Stimulated activated CD4-positive, alpha-beta T cell treated with anti-CD3 and anti-CD28 coated beads, Interleukin-2, amount 100 ng/mL, for 24 hours (primary cell): Measurements from ENCODE around the gene WDR93.
"Not testable (repeated sequence)": the region's sequence is repeated elsewhere in the genome, so short reads cannot be mapped to it uniquely, and the experiment has no call there.

ENCODE experiments used
- DNase-seq, 2 donors: peaks; one replicate each; pipeline ENCODE4 v3.0.0-alpha.2; 2020

Gene WDR93

DNA sequence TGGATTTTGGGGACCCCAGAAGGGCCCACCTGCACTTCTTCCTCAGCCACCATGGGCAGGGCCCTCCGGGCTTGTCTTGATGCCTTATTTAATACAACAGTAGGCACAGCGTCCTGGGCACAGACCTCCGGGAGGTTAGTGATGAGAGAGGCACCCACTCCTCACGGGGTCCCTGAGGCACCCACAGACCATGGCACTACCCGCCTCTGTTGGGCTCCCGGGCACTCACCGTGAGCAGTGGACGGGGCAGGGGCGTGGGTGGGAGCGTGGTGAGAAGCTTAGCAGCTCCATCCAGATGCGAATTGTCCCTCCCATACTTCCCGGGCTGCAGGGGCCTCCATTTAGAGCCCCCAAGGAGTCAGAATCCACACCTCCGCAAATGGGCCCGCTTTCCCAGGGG is 85.2 kb downstream of the WDR93 start:
- no peak for DNase-seq

- DNase-seq: peak; percentile 56 to 69
Measured at GRCh38 chr15:89776274-89777072, 85.9 kb downstream of the WDR93 start, which contains the start of gene MESP2. Gene MESP2, plus strand, starts transcription at chr15:89776332. Its CDS starts 26 bp downstream, at chr15:89776358.

GRCh38 chr15:89777073-89777751 is 86.6 kb downstream of the WDR93 start:
- DNase-seq: no peak

DNA sequence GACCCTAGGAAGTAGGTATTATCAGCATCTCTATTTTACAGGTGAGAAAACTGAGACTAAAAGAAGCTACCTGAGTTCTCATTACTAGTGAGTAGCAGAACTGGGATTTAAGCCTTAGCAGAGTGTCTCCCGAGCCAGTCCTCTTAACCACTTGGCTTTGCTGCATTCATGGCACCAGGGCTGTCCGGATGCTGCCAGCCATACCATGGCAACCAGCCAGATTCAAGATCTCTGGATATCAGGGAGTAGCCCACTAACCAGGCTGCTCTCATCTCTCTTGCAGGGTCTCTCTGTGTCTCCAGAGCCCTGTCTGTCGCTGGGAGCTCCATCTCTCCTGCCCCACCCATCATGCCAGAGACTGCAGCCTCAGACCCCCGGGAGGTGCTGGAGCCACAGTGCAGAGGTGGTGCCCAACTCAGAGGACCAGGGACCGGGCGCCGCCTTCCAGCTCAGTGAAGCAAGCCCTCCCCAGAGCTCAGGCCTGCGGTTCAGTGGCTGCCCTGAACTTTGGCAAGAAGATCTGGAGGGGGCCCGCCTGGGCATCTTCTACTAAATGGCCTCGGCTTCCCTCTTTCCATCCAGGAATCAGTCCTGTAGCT is 87.3 kb downstream of the WDR93 start:
- no peak for DNase-seq

DNA sequence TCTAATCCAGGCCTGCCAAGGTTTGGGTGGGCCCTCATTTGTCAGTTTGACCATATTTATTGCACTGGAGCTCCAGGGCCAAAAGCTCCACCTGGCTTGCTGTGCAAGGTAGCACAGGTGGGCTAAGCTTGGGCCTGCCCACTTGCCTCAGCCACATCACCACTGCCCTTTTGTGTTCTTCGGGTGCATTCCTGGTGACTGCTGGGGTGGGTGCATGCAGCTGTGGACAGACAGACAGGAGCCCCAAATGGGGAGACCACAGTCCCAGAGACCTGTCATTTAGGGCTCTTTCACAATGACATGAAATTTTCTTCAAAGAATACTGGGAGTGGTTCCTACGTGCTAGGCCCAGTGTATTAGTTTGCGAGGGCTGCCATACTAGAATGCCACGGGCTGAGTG is 88.2 kb downstream of the WDR93 start:
- DNase-seq: no peak

GRCh38 chr15:89780601-89781000 is 90.0 kb downstream of the WDR93 start:
- no peak for DNase-seq

DNA sequence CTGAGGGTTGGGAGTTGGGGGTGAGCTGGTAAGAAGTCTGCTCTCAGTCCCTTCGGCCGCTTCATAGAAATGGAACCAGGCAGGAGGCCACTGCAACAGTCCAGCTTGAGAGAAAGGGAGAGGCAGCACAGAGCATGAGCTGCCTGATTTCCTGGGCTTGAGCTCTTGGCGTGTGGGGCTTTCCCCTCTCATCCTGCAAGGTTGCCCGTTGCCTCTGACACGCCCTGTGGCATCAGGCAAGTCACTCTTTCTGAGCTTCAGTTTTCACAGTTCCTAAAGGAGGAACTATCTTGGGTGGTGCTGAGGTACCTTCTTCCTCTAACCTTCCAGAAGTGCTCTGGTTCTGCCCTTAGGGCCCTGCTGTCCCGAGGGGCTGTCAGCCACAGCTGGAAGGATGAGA is 90.4 kb downstream of the WDR93 start:
- peak in 1 of 2 donors; percentile 39 for DNase-seq

DNA sequence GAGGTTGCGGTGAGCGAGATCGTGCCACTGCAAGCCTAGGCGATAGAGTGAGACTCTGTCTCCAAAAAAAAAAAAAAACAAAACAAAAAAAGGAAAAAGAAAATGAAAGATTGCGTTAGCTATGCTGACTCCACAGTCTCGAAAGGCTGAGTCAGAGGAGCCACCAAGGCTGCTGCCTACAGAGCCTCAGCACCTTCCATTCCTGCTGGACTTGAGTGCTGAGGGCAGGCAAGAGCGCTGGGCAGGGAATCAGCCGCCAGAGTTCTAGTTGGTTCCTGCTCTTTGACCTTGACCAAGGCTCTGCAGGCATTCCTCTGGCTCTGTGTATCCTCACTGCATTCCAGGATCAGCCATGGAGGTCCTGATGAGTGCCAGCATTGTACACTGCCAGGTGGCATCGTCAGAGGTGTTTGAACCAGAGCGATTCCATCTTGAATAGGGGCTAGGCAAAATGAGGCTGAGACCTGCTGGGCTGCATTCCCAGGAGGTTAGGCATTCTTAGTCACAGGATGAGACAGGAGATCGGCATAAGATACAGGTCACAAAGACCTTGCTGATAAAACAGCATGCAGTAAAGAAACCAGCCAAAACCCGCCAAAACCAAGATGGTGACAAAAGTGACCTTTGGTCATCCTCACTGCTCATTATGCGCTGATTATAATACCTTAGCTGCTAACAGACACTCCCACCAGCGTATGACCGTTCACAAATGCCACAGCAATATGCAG is 91.4 kb downstream of the WDR93 start:
- no peak for DNase-seq

DNA sequence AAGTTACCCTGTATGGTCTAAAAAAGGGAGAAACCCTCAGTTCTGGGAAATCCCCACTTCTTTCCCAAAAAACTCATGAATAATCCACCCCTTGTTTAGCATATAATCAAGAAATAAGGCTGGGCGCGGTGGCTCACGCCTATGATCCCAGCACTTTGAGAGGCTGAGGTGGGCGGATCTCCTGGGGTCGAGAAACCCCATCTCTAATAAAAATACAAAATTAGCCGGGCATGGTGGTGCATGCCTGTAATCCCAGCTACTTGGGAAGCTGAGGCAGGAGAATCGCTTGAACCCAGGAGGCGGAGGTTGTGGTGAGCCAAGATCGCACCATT is 92.0 kb downstream of the WDR93 start:
- not testable (repeated sequence) for DNase-seq

GRCh38 chr15:89783111-89783860 is 92.7 kb downstream of the WDR93 start:
- no peak for DNase-seq

DNA sequence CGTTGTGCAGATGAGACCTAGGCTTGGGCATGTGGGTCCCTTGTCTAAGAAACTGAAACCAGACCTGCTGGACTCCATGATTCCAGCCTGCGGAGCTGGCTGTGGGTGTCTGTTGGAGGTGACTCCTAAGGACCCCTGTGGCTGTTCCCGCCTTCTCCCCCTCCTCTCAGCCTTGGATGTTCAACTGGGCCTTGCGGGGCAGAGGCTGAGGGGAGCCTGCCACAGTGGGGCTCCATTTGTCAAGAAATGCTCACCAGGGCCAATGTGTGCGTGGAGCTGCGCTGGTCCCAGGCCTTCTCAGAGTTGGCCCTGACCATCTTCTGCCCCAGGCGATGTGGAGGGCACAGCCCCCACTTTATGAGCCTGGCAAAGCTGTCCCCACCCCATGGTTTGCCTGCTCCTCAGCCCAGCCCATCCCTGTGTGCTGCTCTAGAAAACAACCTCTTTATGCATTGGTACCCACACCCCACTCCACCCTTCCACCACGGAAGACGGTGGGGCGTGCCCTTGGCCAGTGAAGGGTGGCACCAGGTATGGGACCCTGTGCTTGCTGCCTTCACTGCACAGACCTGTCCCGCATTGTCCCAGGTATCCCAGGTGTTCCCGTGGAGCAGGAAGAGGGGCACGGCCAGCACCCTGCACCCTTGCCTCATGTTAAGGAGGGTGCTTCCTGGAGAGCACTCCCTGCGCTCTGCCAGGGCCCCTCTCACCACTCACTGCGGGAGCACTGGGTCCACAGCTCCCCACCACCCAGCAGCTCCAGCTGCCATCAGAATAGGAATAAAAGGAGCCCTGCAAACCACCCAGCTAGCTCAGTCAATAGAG is 93.5 kb downstream of the WDR93 start:
- no peak for DNase-seq

- no peak for DNase-seq
Measured at GRCh38 chr15:89784686-89784960, 94.0 kb downstream of the WDR93 start.

DNA sequence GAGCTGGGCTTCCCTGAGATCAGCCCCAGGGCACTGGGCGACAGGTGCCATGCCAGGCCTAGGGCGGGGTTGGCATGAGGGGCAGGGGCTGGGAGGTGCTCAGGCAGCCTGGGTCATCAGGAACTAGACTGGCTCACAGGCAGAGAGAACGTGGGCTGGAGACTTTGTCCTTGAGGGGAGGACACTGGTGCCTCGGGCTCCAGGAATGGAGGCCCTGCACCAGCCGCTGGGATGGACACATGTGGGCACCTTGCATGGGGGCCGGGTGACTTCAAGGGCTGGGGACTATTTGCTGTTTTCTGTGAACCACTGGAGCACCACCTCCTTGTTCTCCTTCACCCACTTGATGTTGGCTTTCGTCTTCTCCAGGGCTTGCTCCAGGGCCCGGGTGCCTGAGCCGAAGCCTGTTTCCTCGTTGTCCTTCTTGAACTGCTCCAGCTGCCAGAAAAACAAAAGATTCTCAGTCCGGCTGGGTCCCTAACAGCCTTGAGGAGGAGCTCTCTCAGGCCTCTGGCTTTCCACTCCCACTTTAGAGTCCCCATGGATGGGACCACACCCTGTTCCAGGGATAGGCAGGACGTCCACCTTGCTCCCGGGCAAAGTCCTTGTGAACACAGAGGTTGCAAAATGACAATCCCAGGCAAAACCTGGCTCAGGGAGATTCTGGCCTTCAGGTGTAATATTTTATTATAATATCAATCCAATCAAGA is 94.6 kb downstream of the WDR93 start:
- no peak for DNase-seq

DNA sequence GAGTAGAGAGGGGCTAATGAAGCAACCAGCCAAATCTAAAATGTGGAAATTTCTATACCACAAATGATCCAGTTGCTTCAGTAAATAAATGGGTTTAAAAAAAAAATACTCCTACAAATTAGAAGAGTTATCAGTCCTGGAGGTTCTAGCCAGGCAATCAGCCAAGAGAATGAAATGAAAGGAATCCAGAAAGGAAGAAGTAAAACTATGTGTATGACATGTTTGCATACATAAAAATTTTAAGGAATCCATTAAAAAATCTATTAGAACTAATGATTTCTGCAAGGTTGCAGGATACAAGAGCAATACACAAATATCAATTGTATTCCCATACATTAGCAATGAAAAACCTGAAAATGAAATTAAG is 95.1 kb downstream of the WDR93 start:
- no peak for DNase-seq

GRCh38 chr15:89787944-89788343 is 97.3 kb downstream of the WDR93 start:
- DNase-seq: no peak

GRCh38 chr15:89788585-89788984 is 98.0 kb downstream of the WDR93 start:
- not testable (repeated sequence) for DNase-seq

- DNase-seq: no peak
Measured at GRCh38 chr15:89790206-89790605, 99.6 kb downstream of the WDR93 start.

- no peak for DNase-seq
Measured at GRCh38 chr15:89790661-89791060, 100.0 kb downstream of the WDR93 start.

DNA sequence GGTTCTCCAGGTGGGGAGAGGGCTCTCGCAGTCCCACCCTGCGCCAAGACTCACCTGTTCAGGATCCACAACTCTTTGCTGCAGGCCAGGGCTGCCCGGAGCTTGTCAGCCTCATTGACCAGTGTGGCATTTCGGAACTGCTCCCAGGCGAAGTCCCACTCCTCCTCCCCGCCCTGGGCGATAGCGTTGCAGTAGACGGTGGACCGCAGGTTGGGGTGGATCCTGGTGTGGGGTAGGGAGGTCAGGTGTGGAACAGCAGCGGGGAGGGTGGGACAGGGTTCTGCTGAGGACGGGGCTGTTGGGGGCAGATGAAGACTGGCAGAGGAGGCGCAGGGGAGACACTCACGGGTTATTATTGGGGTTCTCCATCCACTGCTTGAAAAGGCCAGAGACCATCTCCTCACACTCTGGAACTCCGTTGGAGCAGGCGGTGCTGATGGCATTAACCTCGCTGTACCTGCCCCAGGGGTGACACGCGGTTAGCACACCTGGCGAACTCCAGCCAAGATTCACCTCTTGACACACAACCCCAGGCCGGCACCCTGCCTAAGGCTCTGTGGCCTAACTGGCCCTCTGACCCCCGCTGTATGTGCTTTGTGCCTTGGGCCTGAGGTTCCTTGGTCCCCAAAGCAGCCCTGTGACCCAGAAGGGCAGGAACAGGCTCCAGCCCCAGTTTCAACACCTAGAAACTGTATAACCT is 101.6 kb downstream of the WDR93 start:
- DNase-seq: no peak
